HG03575 (cell line): ENCODE results near the gene CLIP4.

Experiments
- ATAC-seq: cut with Tn5 transposase; IDR thresholded peaks from one replicate; pipeline ENCODE4 v1.9.1; 2021; ENCODE audit not compliant: unreplicated experiment, insufficient number of reproducible peaks, low FRiP score; ENCODE audit errors: extremely low read depth

CLIP4 gene

GRCh38 chr2:29123617-29124349 lies 8.6 kb downstream of the CLIP4 start:
- ATAC-seq: no peak

- no peak for ATAC-seq
Measured at GRCh38 chr2:29124504-29124903, 9.3 kb downstream of the CLIP4 start.

GRCh38 chr2:29129586-29130281 lies 14.5 kb downstream of the CLIP4 start:
- ATAC-seq: no peak

- no peak for ATAC-seq
Measured at GRCh38 chr2:29130295-29130694, 15.1 kb downstream of the CLIP4 start.

- no peak for ATAC-seq
Measured at GRCh38 chr2:29134933-29135332, 19.7 kb downstream of the CLIP4 start.

- no peak for ATAC-seq
Measured at GRCh38 chr2:29139152-29139551, 23.9 kb downstream of the CLIP4 start.

DNA sequence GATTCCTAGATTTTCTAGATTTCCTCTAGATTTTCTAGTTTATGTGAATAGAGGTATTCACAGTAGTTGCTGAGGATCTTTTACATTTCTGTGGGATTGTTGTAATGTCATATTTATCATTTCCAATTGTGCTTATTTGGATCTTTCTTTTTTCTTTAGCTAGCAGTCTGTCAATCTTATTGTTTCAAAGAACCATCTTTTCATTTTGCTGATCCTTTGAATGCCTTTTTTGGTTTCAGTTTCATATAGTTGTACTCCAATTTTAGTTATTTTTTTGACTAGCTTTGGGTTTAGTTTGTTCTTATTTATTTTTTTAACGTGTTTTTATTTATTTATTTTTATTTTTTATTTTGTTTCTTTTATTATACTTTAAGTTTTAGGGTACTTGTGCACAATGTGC lies 24.5 kb downstream of the CLIP4 start:
- no peak for ATAC-seq

DNA sequence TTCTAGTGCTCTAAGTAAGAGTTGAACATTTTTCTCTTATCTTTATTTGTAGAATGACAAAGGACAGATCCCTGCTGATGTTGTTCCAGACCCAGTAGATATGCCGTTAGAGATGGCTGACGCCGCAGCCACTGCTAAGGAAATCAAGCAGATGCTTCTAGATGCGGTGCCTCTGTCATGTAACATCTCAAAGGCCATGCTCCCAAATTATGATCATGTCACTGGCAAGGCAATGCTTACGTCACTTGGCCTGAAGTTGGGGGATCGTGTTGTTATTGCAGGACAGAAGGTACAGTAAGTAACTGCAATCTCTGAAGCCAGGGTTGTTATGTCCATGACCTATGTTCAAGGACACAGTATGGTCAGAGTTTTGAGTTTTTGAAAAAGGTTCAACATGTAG lies 28.4 kb downstream of the CLIP4 start:
- ATAC-seq: no peak

DNA sequence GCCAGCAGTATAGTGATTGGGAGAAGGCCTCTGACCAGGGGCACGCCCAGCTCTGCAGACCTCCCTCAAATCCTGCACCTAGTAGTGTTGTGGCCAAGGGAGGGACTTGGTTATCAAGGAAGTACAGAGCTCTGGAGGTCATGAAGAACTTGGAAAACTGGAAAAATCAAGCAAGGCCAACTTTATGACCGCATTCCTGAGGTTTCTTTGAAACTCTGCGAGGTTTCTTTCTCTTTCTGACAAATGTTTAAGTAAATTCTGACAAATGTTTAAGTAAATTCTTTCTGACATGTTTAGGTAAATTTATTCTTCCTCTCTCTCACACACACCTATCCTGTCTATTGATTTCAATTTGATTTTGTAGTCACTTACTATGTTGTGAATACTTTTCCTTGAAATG lies 31.0 kb downstream of the CLIP4 start:
- ATAC-seq: no peak

DNA sequence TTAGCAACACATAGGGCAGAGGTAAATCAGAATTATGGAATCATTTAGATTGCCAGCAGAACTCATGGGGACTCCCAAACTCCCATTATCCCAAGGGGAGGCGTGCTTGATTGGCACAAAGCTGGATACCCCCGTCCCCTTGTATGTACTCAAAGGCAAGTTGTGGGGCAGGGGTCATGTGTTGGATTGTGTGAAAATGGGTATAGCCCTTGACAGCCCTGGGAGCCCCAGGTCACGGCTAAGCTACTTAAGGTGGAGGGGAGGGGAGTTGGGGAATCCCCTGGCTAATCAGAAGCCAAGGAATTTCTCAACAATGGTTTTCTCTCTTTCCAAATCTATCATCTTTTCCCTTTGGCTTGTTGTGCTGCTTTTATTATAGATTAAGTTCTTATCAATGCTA lies 32.7 kb downstream of the CLIP4 start:
- no peak for ATAC-seq

DNA sequence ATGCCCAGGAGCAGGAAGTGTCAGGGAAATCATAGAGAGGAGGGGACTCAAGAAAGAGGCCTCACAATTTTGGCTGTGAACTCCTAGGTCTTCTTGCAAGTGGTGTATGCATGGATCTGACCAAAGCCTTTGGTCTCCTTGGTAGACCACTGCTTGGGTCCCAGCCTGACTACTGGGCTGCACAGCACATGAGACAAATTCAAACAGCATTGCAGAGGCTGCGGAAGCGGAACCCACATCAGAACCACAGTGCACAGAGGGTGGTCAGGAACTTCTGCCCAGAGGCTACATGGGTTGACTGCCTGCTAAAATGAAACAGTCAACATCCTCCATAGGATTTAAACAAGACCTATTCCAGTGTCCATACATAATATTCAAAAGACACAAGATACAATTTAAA lies 39.4 kb downstream of the CLIP4 start:
- no peak for ATAC-seq

DNA sequence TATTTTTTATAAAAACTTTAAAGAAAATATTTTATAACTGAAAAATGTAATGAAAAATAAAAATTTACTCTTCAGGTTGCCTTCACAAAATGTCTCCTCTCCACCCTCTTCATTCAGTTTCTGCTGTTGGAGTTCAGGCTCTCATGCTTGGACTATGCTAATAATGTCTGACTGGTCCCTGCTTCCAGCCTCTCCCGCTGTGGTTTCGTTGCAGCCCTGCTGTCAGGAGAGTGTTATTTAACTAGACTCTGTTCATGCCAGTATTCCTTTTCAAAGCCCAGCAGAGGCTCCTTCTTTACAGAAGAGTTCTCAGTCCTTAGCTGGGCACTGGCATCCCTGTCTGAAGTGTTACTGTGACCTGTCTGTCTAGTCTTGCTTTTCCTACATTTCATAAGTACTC lies 40.4 kb downstream of the CLIP4 start:
- ATAC-seq: no peak

GRCh38 chr2:29157131-29157530 lies 41.9 kb downstream of the CLIP4 start:
- no peak for ATAC-seq

DNA sequence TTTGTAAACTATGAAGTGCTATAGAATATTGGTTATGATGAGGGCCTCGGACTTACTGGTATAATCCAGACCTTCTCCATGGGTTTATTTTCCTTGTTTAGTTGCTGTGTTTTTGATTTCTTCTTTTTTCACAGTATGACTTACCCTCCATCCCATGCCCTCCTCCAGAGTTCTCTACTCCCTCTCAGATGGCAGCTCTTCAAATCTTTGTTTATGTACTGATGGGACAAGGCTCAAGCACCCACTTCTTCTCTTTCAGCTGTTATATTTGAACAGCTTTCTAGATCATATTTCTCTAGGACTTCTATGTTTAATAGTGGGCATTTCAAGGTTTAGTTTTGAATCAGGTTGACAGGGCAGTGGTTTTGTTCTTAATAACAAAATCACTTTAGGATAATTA lies 43.9 kb downstream of the CLIP4 start:
- ATAC-seq: no peak

DNA sequence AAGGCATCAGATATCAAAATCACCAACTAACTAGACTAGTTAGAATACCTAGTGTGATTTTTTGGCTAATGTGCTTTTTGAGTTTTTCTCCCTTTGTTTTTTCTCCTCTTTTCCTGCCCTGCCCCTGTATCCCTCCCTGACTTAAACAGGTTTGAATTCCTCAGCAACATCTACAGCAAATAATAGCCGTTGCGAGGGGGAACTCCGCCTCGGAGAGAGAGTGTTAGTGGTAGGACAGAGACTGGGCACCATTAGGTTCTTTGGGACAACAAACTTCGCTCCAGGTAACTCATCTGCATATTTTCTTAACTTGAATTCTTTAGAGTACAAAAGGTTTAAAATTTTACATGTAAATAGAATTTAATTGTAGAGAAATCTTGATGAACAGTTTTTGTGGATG lies 45.0 kb downstream of the CLIP4 start:
- ATAC-seq: no peak

DNA sequence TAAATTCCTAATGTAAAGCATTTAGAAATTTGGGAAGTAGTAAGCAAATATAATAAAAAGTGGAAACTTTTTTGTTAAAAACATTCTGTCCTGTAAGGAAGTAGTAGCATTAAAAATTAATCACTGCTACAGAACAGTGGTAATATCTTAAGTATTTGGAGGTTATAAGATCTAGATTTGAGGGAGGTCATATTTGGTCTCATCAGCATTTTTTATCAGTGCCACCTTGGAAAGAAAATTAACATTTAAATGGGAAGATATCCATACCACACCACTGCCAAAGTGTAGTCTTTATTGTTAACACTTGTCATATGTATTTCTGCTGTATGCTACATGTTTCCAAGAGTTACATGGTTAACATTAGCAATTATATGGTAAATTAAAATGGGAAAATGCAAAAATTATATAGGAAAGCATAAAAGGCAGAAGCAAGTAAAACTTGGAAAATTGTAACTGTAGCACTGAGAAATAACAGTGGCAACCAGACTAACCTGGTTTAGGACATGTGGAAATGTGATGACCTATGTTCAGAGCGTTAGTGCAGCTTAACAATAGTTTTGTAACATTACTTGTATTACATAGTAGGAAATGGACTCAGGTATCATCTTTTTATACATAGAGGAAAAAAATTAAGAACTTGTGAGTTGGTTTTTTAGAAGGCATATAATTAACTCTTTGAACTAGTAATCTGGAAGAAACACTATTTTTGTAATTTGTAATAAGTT lies 47.2 kb downstream of the CLIP4 start:
- no peak for ATAC-seq

GRCh38 chr2:29164091-29164846 lies 49.1 kb downstream of the CLIP4 start:
- ATAC-seq: no peak

DNA sequence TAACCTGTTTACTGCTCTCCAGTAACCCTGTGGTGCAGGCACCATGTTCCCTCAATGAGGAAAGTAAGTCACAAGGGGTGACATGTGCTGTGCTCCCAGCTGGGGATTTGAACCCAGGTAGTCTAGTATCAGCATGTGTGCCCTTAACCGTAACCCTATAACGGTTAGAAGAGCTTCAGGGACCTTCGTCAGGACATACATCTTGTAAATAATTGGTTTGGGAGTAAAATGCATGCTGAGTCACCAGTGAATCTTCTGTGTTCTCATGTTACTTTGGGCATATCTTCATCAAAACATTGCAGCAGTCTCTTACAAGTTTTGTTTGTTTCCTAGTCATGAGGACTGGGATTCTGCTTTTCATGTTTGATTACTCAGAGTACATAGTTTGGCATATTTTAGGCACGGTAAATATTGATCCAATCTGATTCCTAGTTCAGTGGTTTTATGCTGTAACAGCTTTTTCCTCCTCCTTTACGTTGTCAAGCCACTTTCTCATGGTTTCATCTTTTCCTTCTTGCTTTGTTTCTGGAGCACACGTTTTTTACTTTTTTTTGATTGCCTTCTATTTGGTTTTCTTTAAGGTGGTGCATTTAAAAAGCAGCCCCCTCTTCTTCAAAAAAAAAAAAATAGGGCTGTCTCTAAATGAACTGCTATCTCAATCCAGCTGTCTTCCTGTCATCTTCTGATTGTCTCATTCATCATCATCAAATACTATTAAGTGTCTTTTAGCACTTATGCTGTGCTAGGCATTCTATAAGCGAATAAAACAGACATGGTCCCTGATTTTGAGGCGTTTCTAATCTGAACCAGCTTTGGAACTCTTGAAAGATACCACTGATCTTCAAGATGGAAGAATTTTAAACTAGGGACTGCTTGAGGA lies 50.4 kb downstream of the CLIP4 start:
- ATAC-seq: no peak
